GM23248 (cell line): ENCODE measurements around the gene LSMEM2.

Experiments used
- EZH2 ChIP-seq: fragments of 200-600 bp; sonication (generic); IDR thresholded peaks from 2 replicates; pipeline ENCODE4 v1.6.1; 2018; ENCODE audit warnings: antibody characterized with exemption, mild to moderate bottlenecking; ENCODE audit not compliant: insufficient read depth, poor library complexity, severe bottlenecking
- EZH2phosphoT487 ChIP-seq: fragments of 200-600 bp; sonication (generic); IDR thresholded peaks from 2 replicates; pipeline ENCODE4 v1.6.1; 2018; ENCODE audit warnings: antibody characterized with exemption, moderate library complexity, mild to moderate bottlenecking, low read depth; ENCODE audit not compliant: insufficient read depth

GRCh38 chr3:50269977-50270413 is 8.9 kb upstream of the LSMEM2 start:
- TF ChIP-seq EZH2phosphoT487 (no peak), EZH2 (no peak)
